Lower leg skin (tissue), 3 donors: ENCODE data around the gene PHF11.

Experiments used
- CTCF ChIP-seq, 3 donors: fragments of 450-650 bp; IDR thresholded peaks; one replicate each; pipeline ENCODE4 v1.5.1; 2016; ENCODE audit warnings: antibody characterized with exemption in 3 of 3, mild to moderate bottlenecking in 3 of 3, moderate library complexity in 2 of 3
- POLR2A ChIP-seq, 2 donors: fragments of 450-650 bp; IDR thresholded peaks; one replicate each; pipeline ENCODE4 v1.6.1; 2016 to 2017; ENCODE audit warnings: antibody characterized with exemption in 2 of 2, mild to moderate bottlenecking in 1 of 2, moderate library complexity in 1 of 2

GRCh38 chr13:49472186-49472585 lies 23.6 kb upstream of the PHF11 start:
- TF ChIP-seq CTCF (IDR thresholded peaks at IDR 0.05) (no peak), POLR2A (IDR thresholded peaks at IDR 0.05) (no peak)
